Tibial artery (tissue), 4 donors: Measurements from ENCODE around the gene RPE65.
"Not testable (repeated sequence)": the region's sequence is repeated elsewhere in the genome, so short reads cannot be mapped to it uniquely, and the experiment has no call there.

Experiments
- DNase-seq, 2 donors: peaks; one replicate each; pipeline ENCODE4 v3.0.0-alpha.2; 2019
- H3K27ac ChIP-seq, 2 donors: fragments of 200-600 bp; sonication (generic) in 1 of 2; 1 replicate in 1 of 2; 2 replicates in 1 of 2; pipeline ENCODE4 v1.5.1; 2018 to 2019; ENCODE audit warnings: mild to moderate bottlenecking in 1 of 2
- H3K27me3 ChIP-seq, 2 donors: fragments of 200-600 bp; sonication (generic) in 1 of 2; one replicate each; pipeline versions ENCODE4 v1.5.1 to v1.6.0; 2016 to 2019
- H3K36me3 ChIP-seq, 3 donors: fragments of 200-600 bp; sonication (generic) in 2 of 3; one replicate each; pipeline ENCODE4 v1.5.1; 2016 to 2019; ENCODE audit warnings: mild to moderate bottlenecking in 2 of 3
- H3K4me1 ChIP-seq, 4 donors: fragments of 200-600 bp; sonication (generic) in 2 of 4; 1 replicate in 3 of 4; 2 replicates in 1 of 4; pipeline ENCODE4 v1.5.1; 2016 to 2019
- H3K4me3 ChIP-seq, 2 donors: fragments of 200-600 bp; sonication (generic) in 1 of 2; 1 replicate in 1 of 2; 2 replicates in 1 of 2; pipeline ENCODE4 v1.5.1; 2018 to 2019; ENCODE audit warnings: mild to moderate bottlenecking in 2 of 2
- H3K9me3 ChIP-seq, 3 donors: fragments of 200-600 bp; sonication (generic) in 1 of 3; one replicate each; pipeline ENCODE4 v1.5.1; 2016 to 2019
- intact Hi-C: fragments of 100-400 bp; cut with DNase I; formaldehyde crosslinking; loops from one replicate; pipeline ENCODE4 v1.15.0; 2023; ENCODE audit warnings: low total_unique reads
- TF ChIP-seq, protein P1 (sequence below), 2 experiments: fragments of 200-600 bp in 1 of 2; fragments of 450-650 bp in 1 of 2; IDR thresholded peaks; one replicate each; pipeline ENCODE4 v1.5.1; 2017 to 2019; ENCODE audit warnings: antibody characterized with exemption in 2 of 2, mild to moderate bottlenecking in 1 of 2, moderate library complexity in 1 of 2

Gene RPE65

GRCh38 chr1:68409426-68409825 lies 40.3 kb downstream of the RPE65 start:
- intact Hi-C loops: no loop called here
- TF ChIP-seq, protein P1, sequence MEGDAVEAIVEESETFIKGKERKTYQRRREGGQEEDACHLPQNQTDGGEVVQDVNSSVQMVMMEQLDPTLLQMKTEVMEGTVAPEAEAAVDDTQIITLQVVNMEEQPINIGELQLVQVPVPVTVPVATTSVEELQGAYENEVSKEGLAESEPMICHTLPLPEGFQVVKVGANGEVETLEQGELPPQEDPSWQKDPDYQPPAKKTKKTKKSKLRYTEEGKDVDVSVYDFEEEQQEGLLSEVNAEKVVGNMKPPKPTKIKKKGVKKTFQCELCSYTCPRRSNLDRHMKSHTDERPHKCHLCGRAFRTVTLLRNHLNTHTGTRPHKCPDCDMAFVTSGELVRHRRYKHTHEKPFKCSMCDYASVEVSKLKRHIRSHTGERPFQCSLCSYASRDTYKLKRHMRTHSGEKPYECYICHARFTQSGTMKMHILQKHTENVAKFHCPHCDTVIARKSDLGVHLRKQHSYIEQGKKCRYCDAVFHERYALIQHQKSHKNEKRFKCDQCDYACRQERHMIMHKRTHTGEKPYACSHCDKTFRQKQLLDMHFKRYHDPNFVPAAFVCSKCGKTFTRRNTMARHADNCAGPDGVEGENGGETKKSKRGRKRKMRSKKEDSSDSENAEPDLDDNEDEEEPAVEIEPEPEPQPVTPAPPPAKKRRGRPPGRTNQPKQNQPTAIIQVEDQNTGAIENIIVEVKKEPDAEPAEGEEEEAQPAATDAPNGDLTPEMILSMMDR (IDR thresholded peaks at IDR 0.05): no peak
- DNase-seq: no peak
- Histone ChIP-seq H3K27ac (no peak overlapping the region), H3K4me3 (no peak overlapping the region), H3K36me3 (no peaks in the 10 kb centered on the region), H3K4me1 (no peaks in the 10 kb centered on the region), H3K27me3 (no peaks in the 10 kb centered on the region), H3K9me3 (no peaks in the 10 kb centered on the region)

- H3K4me3 ChIP-seq: no peak overlapping the region
- H3K4me1 ChIP-seq: no peaks in the 10 kb centered on the region
- TF ChIP-seq, protein P1 (IDR thresholded peaks at IDR 0.05): no peak
- intact Hi-C loops: no loop called here
- no peaks in the 10 kb centered on the region for H3K27me3 ChIP-seq
- no peak for DNase-seq
- no peaks in the 10 kb centered on the region for H3K9me3 ChIP-seq
- no peak overlapping the region for H3K27ac ChIP-seq
- H3K36me3 ChIP-seq: no peaks in the 10 kb centered on the region
Measured at GRCh38 chr1:68401506-68401905, 48.2 kb downstream of the RPE65 start.

GRCh38 chr1:68395575-68395974 lies 54.2 kb downstream of the RPE65 start:
- DNase-seq, H3K27ac ChIP-seq, H3K4me1 ChIP-seq, H3K36me3 ChIP-seq, H3K9me3 ChIP-seq, H3K27me3 ChIP-seq, H3K4me3 ChIP-seq, intact Hi-C loops: not testable (repeated sequence)

DNA sequence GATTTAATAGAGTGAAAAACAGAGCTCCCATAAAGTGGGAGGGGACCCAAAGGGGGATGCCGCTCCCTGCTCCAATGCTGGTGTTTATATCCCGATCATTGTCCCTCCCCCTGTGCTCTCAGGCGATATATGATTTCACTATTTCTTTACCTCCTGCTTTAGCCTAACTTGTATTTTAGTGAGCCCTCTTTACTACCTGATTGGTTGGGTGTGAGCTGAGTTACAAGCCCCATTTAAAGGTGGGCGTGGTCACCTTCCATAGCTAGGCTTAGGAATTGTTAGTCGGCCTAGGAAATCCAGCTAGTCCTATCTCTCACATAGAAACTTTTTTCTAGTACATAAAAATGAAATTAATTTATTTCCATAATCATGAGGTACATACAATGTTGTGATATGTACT lies 57.3 kb downstream of the RPE65 start:
- H3K36me3 ChIP-seq, H3K4me1 ChIP-seq, intact Hi-C loops, H3K27me3 ChIP-seq, H3K9me3 ChIP-seq, DNase-seq, H3K27ac ChIP-seq, H3K4me3 ChIP-seq: not testable (repeated sequence)

DNA sequence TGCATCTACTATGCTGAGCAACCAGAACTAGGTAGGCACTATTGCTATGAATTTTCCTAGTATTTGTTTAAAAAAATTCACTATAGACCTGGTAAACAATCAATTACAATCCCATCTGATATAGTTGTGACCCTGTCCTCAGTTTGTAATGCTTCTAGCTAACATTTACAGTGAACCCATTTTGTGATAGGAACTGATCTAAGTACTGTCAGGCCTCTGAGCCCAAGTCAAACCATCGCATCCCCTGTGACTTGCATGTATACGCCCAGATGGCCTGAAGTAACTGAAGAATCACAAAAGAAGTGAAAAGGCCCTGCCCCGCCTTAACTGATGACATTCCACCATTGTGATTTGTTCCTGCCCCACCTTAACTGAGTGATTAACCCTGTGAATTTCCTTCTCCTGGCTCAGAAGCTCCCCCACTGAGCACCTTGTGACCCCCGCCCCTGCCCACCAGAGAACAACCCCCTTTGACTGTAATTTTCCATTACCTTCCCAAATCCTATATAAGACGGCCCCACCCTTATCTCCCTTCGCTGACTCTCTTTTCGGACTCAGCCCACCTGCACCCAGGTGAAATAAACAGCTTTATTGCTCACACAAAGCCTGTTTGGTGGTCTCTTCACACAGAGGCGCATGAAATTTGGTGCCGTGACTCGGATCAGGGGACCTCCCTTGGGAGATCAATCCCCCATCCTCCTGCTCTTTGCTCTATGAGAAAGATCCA lies 63.8 kb downstream of the RPE65 start:
- H3K4me1 ChIP-seq: peaks cover 0 to 15% (median 9%) of the 10 kb centered on the region in 4 donors
- H3K36me3 ChIP-seq, H3K27ac ChIP-seq, H3K9me3 ChIP-seq, H3K4me3 ChIP-seq, H3K27me3 ChIP-seq, intact Hi-C loops, DNase-seq: not testable (repeated sequence)

GRCh38 chr1:68384872-68385411 lies 64.8 kb downstream of the RPE65 start:
- intact Hi-C loops: no loop called here
- H3K27ac ChIP-seq: no peak overlapping the region
- TF ChIP-seq, protein P1 (IDR thresholded peaks at IDR 0.05): no peak
- DNase-seq: no peak
- H3K9me3 ChIP-seq: no peaks in the 10 kb centered on the region
- peaks cover 0 to 15% (median 9%) of the 10 kb centered on the region in 4 donors for H3K4me1 ChIP-seq
- H3K4me3 ChIP-seq: no peak overlapping the region
- no peaks in the 10 kb centered on the region for H3K27me3 ChIP-seq
- H3K36me3 ChIP-seq: no peaks in the 10 kb centered on the region

DNA sequence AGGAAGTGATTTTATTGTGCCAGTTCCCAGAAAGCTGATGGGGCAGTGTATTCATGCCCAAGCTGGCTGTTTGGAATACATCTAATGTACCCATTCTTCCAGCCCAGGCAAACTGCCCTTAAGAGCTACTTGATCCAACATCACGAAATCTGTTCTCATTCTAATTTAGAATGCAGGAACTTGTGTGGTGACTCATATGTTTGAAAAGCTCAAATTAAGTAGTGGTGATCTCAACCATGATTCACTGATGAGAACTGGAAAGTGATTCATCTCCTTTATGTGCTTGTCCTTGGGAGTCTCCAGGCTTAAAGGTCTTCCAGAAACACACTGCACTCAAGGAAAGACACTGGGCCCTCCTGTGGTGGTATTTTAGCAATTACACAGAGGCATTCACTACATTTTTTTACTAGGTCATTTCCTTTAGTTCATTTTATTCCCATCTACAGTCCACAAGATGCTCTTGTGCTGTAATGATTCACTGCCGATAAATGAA lies 65.4 kb downstream of the RPE65 start:
- Histone ChIP-seq H3K4me1 (peaks cover 0 to 15% (median 9%) of the 10 kb centered on the region in 4 donors), H3K27me3 (no peaks in the 10 kb centered on the region), H3K9me3 (no peaks in the 10 kb centered on the region), H3K36me3 (no peaks in the 10 kb centered on the region), H3K4me3 (no peak overlapping the region), H3K27ac (peak overlapping the region in 1 of 2 donors; percentile 27)
- intact Hi-C loops: no loop called here
- TF ChIP-seq, protein P1 (IDR thresholded peaks at IDR 0.05): peak in 1 of 2 experiments; percentile 25
- no peak for DNase-seq
